Activated CD4-positive, alpha-beta T cell treated with anti-CD3 and anti-CD28 coated beads for 36 hours (primary cell): Measurements from ENCODE around the gene DCHS1. TPM values are rescaled to one million over a fixed set of nuclear protein-coding genes. Genes with fewer than 3 reads are reported as not detected.

Experiments used
- ATAC-seq: fragments of 200-7000 bp; cut with Tn5 transposase; one replicate; pipeline ENCODE4 v1.10.0; 2021; ENCODE audit warnings: mild to moderate bottlenecking, moderate library complexity
- CTCF ChIA-PET: fragments of 350-600 bp; sonication (Branson Sonifier 250); formaldehyde crosslinking; loops from one replicate; lab custom pipeline; 2021; ENCODE audit warnings: antibody characterized with exemption; lab: Charles Lee
- POLR2A ChIA-PET: fragments of 350-600 bp; sonication (Branson Sonifier 250); formaldehyde crosslinking; loops from one replicate; lab custom pipeline; 2021; ENCODE audit warnings: antibody characterized with exemption, inconsistent platforms; lab: Charles Lee
- DNase-seq: peaks from one replicate; pipeline ENCODE4 v3.0.0-alpha.2; 2020
- H3K27ac Mint-ChIP-seq: one replicate; pipeline ENCODE4 v1.8.0; 2021; ENCODE audit warnings: mixed read lengths
- H3K27me3 Mint-ChIP-seq: one replicate; pipeline ENCODE4 v1.8.0; 2021; ENCODE audit warnings: mixed read lengths
- H3K36me3 Mint-ChIP-seq: one replicate; pipeline ENCODE4 v1.8.0; 2021; ENCODE audit warnings: low read depth, mixed read lengths
- H3K4me1 Mint-ChIP-seq: one replicate; pipeline ENCODE4 v1.8.0; 2021; ENCODE audit warnings: mixed read lengths
- H3K4me3 Mint-ChIP-seq: one replicate; pipeline ENCODE4 v1.8.0; 2021; ENCODE audit warnings: mild to moderate bottlenecking, moderate library complexity, mixed read lengths
- H3K9me3 Mint-ChIP-seq: one replicate; pipeline ENCODE4 v1.8.0; 2021; ENCODE audit warnings: low read depth, mixed read lengths
- intact Hi-C, 2 experiments: fragments of 100-400 bp; cut with DNase I in 1 of 2; cut with micrococcal nuclease in 1 of 2; formaldehyde crosslinking; loops; one replicate each; pipeline versions ENCODE4 v1.14.2 to v1.15.1; 2022 to 2024; cut with DNase I, micrococcal nuclease
- total RNA-seq, 2 experiments: library from RNA; stranded (reverse); gene quantifications; one replicate each; pipeline ENCODE4 v1.2.3, GENCODE V29; 2021

The DCHS1 gene
- total RNA-seq, 2 experiments from 2014 or later = 0.78 to 0.91 TPM

- POLR2A ChIA-PET = no interaction called here
- H3K27me3 Mint-ChIP-seq = peaks cover 10% of the 10 kb centered on the region
Measured at GRCh38 chr11:6656584-6656915, 941 bp upstream of the DCHS1 start.

DNA sequence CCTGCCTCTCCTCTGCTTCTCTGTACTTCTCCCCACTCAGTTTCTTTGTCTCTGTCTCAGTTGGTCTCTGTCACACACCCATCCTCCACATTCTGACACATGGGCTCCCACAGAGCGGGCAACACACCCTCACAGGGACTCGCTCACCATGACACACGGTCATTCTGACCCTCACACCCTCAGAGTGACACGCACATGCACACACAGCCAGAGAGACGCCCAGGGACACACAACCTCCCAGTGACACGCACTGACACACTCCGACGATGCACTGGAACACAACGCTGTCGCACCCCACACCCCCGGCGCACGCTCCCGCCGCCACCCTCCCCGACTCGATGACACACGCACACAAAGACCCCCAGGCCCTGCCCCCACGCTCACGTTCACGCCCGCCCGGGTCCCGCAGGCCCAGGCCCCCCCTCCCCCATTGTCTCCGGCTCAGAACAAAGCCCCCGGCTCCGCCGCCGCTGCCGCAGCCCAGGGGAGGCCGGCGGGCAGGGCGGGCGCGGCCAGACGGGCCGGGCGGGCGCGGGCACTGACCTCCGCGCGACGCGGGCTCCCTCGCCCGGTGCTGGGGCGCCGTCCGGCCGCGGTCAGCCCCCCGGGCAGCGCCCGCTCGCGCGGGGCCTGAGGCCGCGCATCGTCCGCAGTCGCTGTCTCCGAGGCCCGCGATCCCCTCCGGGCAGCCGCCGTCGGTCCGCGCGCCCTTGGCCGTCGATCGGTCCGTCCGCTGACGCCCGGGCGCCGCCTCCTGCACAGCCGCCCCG lies 404 bp downstream of the DCHS1 start:
- ChIA-PET CTCF (no interaction called here), POLR2A (no interaction called here)
- Mint-ChIP-seq H3K36me3 (no peaks in the 10 kb centered on the region), H3K4me1 (peaks cover 4% of the 10 kb centered on the region), H3K9me3 (no peaks in the 10 kb centered on the region), H3K4me3 (no peak overlapping the region), H3K27me3 (peaks cover 10% of the 10 kb centered on the region), H3K27ac (no peak overlapping the region)
- intact Hi-C loops = no loop called here
- DNase-seq (peak; percentile 55), ATAC-seq (peak; percentile 35)

More at GRCh38 chr11:6656584-6656915, 941 bp upstream of the DCHS1 start:
- CTCF ChIA-PET = interaction anchor here (1.0 to 1.8 kb wide), 3 partner anchors 12 to 23 kb away, joined by 4 to 9 read pairs (median 6); no protein-coding TSS in a partner anchor
- intact Hi-C loops = no loop called here
- no peaks in the 10 kb centered on the region for H3K36me3 Mint-ChIP-seq
- H3K27ac Mint-ChIP-seq = no peak overlapping the region
- ATAC-seq = no peak
- no peak for DNase-seq
- H3K4me3 Mint-ChIP-seq = peak overlapping the region; percentile 42
- no peaks in the 10 kb centered on the region for H3K9me3 Mint-ChIP-seq
- peaks cover 4% of the 10 kb centered on the region for H3K4me1 Mint-ChIP-seq

DNA sequence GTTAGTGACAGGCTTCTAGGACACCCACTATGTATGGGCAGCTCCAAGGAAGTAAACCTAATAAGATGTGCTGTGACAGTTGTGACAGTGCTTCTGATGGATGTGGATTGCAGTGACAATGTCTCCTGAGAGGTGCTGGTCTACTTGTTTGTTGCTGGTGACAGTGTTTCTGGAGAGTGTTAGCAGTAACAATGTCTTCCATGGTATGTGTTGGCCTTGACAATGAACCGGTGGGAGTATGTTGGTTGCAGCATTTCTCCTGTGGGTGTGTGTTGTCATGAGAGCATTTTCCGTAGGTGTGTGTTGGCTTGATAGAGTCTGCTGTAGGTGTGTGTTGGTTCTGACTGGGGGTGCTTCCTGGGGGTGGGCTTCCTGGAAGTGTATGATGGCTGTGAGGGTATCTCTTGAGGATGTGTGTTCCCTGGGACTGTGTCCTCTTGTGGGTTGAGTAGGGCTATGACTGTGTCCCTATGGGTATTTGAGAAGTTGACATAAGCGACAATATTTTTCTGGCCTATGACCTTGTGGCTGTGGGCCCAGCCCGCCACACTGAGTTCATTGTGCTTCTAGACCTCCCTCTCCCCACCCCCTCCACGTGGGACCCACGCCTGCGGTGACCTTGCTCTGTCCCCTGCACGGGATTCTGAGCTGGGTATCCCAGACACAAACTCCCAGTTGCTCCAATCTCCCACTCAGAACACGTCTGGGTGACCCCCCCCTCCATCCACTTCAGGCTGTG lies 1.2 kb downstream of the DCHS1 start:
- Mint-ChIP-seq H3K27me3 (peaks cover 10% of the 10 kb centered on the region), H3K9me3 (no peaks in the 10 kb centered on the region), H3K4me1 (peaks cover 4% of the 10 kb centered on the region), H3K4me3 (no peak overlapping the region), H3K27ac (no peak overlapping the region), H3K36me3 (no peaks in the 10 kb centered on the region)
- intact Hi-C loops = no loop called here
- CTCF ChIA-PET = no interaction called here
- ATAC-seq = peak; percentile 13
- peak; percentile 12 for DNase-seq
- POLR2A ChIA-PET = no interaction called here

GRCh38 chr11:6653656-6654055 lies 2.0 kb downstream of the DCHS1 start:
- no peak overlapping the region for H3K27ac Mint-ChIP-seq
- POLR2A ChIA-PET = interaction anchor here (0.7 kb wide), 1 partner anchor 18 kb away, joined by 3 read pairs; no protein-coding TSS in a partner anchor
- intact Hi-C loops = no loop called here
- DNase-seq = no peak
- CTCF ChIA-PET = no interaction called here
- no peaks in the 10 kb centered on the region for H3K9me3 Mint-ChIP-seq
- no peak overlapping the region for H3K4me3 Mint-ChIP-seq
- H3K4me1 Mint-ChIP-seq = peaks cover 4% of the 10 kb centered on the region
- no peaks in the 10 kb centered on the region for H3K36me3 Mint-ChIP-seq
- peaks cover 10% of the 10 kb centered on the region for H3K27me3 Mint-ChIP-seq
- no peak for ATAC-seq

- no peak overlapping the region for H3K27ac Mint-ChIP-seq
- ChIA-PET CTCF (no interaction called here), POLR2A (interaction anchor here (0.7 kb wide), 1 partner anchor 18 kb away, joined by 3 read pairs; no protein-coding TSS in a partner anchor)
- H3K36me3 Mint-ChIP-seq = no peaks in the 10 kb centered on the region
- H3K27me3 Mint-ChIP-seq = peaks cover 10% of the 10 kb centered on the region
- no peaks in the 10 kb centered on the region for H3K9me3 Mint-ChIP-seq
- intact Hi-C loops = no loop called here
- DNase-seq (no peak), ATAC-seq (no peak)
- no peak overlapping the region for H3K4me3 Mint-ChIP-seq
- H3K4me1 Mint-ChIP-seq = peaks cover 4% of the 10 kb centered on the region
Measured at GRCh38 chr11:6653097-6653496, 2.5 kb downstream of the DCHS1 start.

- Mint-ChIP-seq H3K27me3 (peaks cover 10% of the 10 kb centered on the region), H3K36me3 (no peaks in the 10 kb centered on the region), H3K4me3 (no peak overlapping the region), H3K27ac (no peak overlapping the region), H3K9me3 (no peaks in the 10 kb centered on the region), H3K4me1 (peaks cover 4% of the 10 kb centered on the region)
- ATAC-seq (no peak), DNase-seq (no peak)
- ChIA-PET CTCF (interaction anchor here (0.7 to 1.0 kb wide), 2 partner anchors 16 to 273 kb away, joined by 3 to 9 read pairs; no protein-coding TSS in a partner anchor), POLR2A (no interaction called here)
- intact Hi-C loops = no loop called here
Measured at GRCh38 chr11:6652182-6652581, 3.4 kb downstream of the DCHS1 start.

GRCh38 chr11:6650980-6651379 lies 4.6 kb downstream of the DCHS1 start:
- intact Hi-C loops = no loop called here
- Mint-ChIP-seq H3K4me3 (no peak overlapping the region), H3K4me1 (peaks cover under 1% of the 10 kb centered on the region), H3K36me3 (no peaks in the 10 kb centered on the region), H3K27ac (no peak overlapping the region), H3K9me3 (no peaks in the 10 kb centered on the region), H3K27me3 (peaks cover under 1% of the 10 kb centered on the region)
- CTCF ChIA-PET = interaction anchor here (0.6 to 1.5 kb wide), 2 partner anchors 17 to 21 kb away, joined by 3 to 4 read pairs; no protein-coding TSS in a partner anchor
- peak; percentile 75 for ATAC-seq
- peak; percentile 60 for DNase-seq
- POLR2A ChIA-PET = no interaction called here

DNA sequence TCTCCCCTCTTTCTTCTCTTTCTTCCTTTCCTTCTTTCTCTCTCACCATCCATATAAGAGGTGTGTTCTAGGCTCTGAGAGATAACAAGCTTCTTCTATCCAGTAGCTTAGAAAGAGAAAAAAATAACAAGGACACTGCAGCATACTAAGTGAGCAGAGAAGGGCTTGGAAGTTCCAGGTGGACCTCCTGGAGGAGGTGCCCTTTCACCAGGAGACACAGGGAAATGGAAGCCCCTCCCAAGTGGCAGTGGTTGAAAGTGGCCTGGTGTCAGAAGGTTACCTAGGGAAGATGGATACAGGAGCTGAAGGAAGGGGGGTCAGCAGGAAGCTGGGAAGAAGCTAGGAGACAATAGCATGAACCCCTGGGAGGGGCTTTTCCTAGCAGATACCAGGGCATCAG lies 5.5 kb downstream of the DCHS1 start:
- no peak overlapping the region for H3K27ac Mint-ChIP-seq
- ATAC-seq (no peak), DNase-seq (no peak)
- no peaks in the 10 kb centered on the region for H3K4me1 Mint-ChIP-seq
- CTCF ChIA-PET = interaction anchor here (0.6 to 1.5 kb wide), 8 partner anchors 18 to 271 kb away, joined by 3 to 5 read pairs (median 3); partner anchors contain the start of genes MRPL17 and TPP1
- no peaks in the 10 kb centered on the region for H3K36me3 Mint-ChIP-seq
- no peaks in the 10 kb centered on the region for H3K9me3 Mint-ChIP-seq
- POLR2A ChIA-PET = interaction anchor here (0.8 kb wide), 1 partner anchor 51 kb away, joined by 3 read pairs; no protein-coding TSS in a partner anchor
- intact Hi-C loops = no loop called here
- H3K27me3 Mint-ChIP-seq = no peaks in the 10 kb centered on the region
- no peak overlapping the region for H3K4me3 Mint-ChIP-seq

- ATAC-seq (no peak), DNase-seq (no peak)
- intact Hi-C loops = no loop called here
- Mint-ChIP-seq H3K36me3 (no peaks in the 10 kb centered on the region), H3K4me1 (no peaks in the 10 kb centered on the region), H3K27me3 (no peaks in the 10 kb centered on the region), H3K27ac (no peak overlapping the region), H3K4me3 (no peak overlapping the region), H3K9me3 (no peaks in the 10 kb centered on the region)
- POLR2A ChIA-PET = no interaction called here
- CTCF ChIA-PET = interaction anchor here (0.8 to 1.9 kb wide), 2 partner anchors 19 to 27 kb away, joined by 4 to 6 read pairs; no protein-coding TSS in a partner anchor
Measured at GRCh38 chr11:6648501-6648900, 7.1 kb downstream of the DCHS1 start.

DNA sequence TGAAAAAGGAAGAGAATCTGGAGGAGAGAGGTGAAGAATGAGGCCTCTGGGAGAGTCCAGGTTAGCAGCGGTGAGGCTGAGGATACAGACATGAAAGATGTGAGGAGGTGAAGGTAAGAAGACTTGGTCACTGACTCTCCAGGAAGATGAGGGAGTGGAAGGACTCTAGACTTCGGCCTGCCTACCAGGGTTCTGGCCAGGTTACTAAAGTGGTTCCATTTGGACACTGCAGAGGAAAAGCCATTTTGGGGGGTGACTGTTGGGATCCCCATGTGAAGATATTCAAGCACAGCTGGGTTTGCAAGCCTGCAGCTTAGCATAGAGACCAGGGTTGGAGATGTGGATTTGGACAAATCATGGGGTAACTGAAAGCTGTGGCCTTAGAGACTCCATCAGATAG lies 7.8 kb downstream of the DCHS1 start:
- intact Hi-C loops = loop anchor here in 1 of 2 experiments (1.0 kb wide), 1 partner anchor 29 kb away; the partner anchor contains the start of gene TPP1
- no peaks in the 10 kb centered on the region for H3K36me3 Mint-ChIP-seq
- no peak overlapping the region for H3K27ac Mint-ChIP-seq
- DNase-seq (no peak), ATAC-seq (no peak)
- H3K4me3 Mint-ChIP-seq = no peak overlapping the region
- ChIA-PET POLR2A (no interaction called here), CTCF (interaction anchor here (0.8 to 1.9 kb wide), 4 partner anchors 21 to 36 kb away, joined by 3 to 6 read pairs (median 4); partner anchors contain the start of gene TAF10)
- no peaks in the 10 kb centered on the region for H3K27me3 Mint-ChIP-seq
- no peaks in the 10 kb centered on the region for H3K9me3 Mint-ChIP-seq
- H3K4me1 Mint-ChIP-seq = no peaks in the 10 kb centered on the region

GRCh38 chr11:6646918-6647679 lies 8.5 kb downstream of the DCHS1 start:
- Mint-ChIP-seq H3K27me3 (no peaks in the 10 kb centered on the region), H3K4me1 (no peaks in the 10 kb centered on the region), H3K36me3 (no peaks in the 10 kb centered on the region), H3K4me3 (no peak overlapping the region), H3K27ac (no peak overlapping the region), H3K9me3 (no peaks in the 10 kb centered on the region)
- ATAC-seq = peak; percentile 54
- intact Hi-C loops = loop anchor here in 1 of 2 experiments (1.0 kb wide), 1 partner anchor 28 kb away; the partner anchor contains the start of gene TPP1
- CTCF ChIA-PET = interaction anchor here (0.8 to 1.2 kb wide), 7 partner anchors 10 to 45 kb away, joined by 3 to 5 read pairs (median 3); partner anchors contain the start of gene TAF10
- DNase-seq = peak; percentile 43
- POLR2A ChIA-PET = no interaction called here
